Uterus (tissue), 4 donors: ENCODE measurements around the gene PCMT1. TPM values are rescaled to one million over a fixed set of nuclear protein-coding genes. Genes with fewer than 3 reads are reported as not detected.

Experiments used
- DNase-seq, 2 donors: peaks; one replicate each; pipeline ENCODE4 v3.0.0-alpha.2; 2019 to 2020
- H3K27ac ChIP-seq, 2 donors: fragments of 200-600 bp; sonication (generic); 1 replicate in 1 of 2; 2 replicates in 1 of 2; pipeline ENCODE4 v1.5.1; 2016 to 2018
- H3K27me3 ChIP-seq, 2 donors: fragments of 200-600 bp; sonication (generic); one replicate each; pipeline ENCODE4 v1.5.1; 2018 to 2019; ENCODE audit warnings: control low read depth in 1 of 2
- H3K36me3 ChIP-seq, 2 donors: fragments of 200-600 bp; sonication (generic); one replicate each; pipeline ENCODE4 v1.5.1; 2019; ENCODE audit warnings: control low read depth in 1 of 2
- H3K4me1 ChIP-seq, 2 donors: fragments of 200-600 bp; sonication (generic); one replicate each; pipeline ENCODE4 v1.5.1; 2018 to 2019; ENCODE audit warnings: control low read depth in 1 of 2
- H3K4me3 ChIP-seq, 2 donors: fragments of 200-600 bp; sonication (generic); 1 replicate in 1 of 2; 2 replicates in 1 of 2; pipeline ENCODE4 v1.5.1; 2018 to 2019; ENCODE audit warnings: mild to moderate bottlenecking in 1 of 2
- H3K9me3 ChIP-seq, 2 donors: fragments of 200-600 bp; sonication (generic); one replicate each; pipeline ENCODE4 v1.5.1; 2019; ENCODE audit warnings: control low read depth in 1 of 2
- POLR2A ChIP-seq, 2 donors: fragments of 450-650 bp; IDR thresholded peaks; one replicate each; pipeline ENCODE4 v1.6.1; 2016; ENCODE audit warnings: antibody characterized with exemption in 2 of 2, mild to moderate bottlenecking in 1 of 2, moderate library complexity in 1 of 2
- intact Hi-C: fragments of 100-400 bp; cut with DNase I; formaldehyde crosslinking; loops from one replicate; pipeline ENCODE4 v1.15.1; 2023; ENCODE audit warnings: low total_unique reads
- total RNA-seq, 4 donors: library from RNA; depleted of rRNA in 3 of 4; stranded (reverse); fragments of >200 nt in 3 of 4; gene quantifications; one replicate each; pipeline versions ENCODE4 v1.1.0 to v1.2.4, GENCODE V29; 2014 to 2023
- TF ChIP-seq, protein P1 (sequence below), 4 experiments: fragments of 200-600 bp in 2 of 4; fragments of 450-650 bp in 2 of 4; sonication (generic) in 2 of 4; IDR thresholded peaks; one replicate each; pipeline ENCODE4 v1.5.1; 2016 to 2019; ENCODE audit warnings: antibody characterized with exemption in 4 of 4, mild to moderate bottlenecking in 2 of 4, moderate library complexity in 1 of 4
- donor health status: DM: yes; HTN: yes; CAD: no.

PCMT1 gene
- 100 to 1,000 TPM in 2 of 4 donors, 10 to 100 TPM in 2; 34.4 to 147 (median 88.6) TPM for total RNA-seq

DNA sequence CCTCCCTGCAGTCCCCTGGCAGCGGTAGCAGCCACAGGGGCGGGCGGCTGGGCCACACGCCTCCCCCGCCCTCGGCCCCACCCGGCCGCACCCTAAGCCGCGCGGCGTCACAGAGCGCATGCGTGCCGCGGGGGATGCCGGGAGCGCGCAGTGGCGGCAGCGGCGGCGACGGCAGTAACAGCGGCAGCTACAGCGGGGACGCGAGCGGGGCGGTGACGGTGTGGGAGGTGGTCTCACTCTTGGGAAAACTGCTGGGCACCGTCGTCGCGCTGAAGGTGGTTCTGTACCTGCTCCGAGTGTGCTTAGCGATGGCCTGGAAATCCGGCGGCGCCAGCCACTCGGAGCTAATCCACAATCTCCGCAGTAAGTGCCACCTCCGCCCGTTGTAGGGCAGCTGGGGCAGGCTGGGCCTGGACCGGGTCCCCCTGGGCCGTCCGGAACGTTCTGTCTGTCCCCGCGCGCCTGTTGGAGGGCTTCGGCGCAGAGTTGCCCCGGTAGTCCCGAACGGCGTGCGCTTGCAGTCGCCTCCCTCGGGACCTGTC lies at the start of gene PCMT1:
PCMT1 (plus strand) TSS at position 148 of the 542 bp plus-strand sequence; CDS start at position 309, 161 bp downstream.
- no peaks in the 10 kb centered on the region for H3K36me3 ChIP-seq
- DNase-seq, result peak; percentile 84 to 89
- intact Hi-C loops, result no loop called here
- peak within 1 kb of the TSS; percentile 91 to 99 for H3K4me3 ChIP-seq
- TF ChIP-seq POLR2A (IDR thresholded peaks at IDR 0.05), result peak; percentile 24 to 77
- TF ChIP-seq, protein P1, sequence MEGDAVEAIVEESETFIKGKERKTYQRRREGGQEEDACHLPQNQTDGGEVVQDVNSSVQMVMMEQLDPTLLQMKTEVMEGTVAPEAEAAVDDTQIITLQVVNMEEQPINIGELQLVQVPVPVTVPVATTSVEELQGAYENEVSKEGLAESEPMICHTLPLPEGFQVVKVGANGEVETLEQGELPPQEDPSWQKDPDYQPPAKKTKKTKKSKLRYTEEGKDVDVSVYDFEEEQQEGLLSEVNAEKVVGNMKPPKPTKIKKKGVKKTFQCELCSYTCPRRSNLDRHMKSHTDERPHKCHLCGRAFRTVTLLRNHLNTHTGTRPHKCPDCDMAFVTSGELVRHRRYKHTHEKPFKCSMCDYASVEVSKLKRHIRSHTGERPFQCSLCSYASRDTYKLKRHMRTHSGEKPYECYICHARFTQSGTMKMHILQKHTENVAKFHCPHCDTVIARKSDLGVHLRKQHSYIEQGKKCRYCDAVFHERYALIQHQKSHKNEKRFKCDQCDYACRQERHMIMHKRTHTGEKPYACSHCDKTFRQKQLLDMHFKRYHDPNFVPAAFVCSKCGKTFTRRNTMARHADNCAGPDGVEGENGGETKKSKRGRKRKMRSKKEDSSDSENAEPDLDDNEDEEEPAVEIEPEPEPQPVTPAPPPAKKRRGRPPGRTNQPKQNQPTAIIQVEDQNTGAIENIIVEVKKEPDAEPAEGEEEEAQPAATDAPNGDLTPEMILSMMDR (IDR thresholded peaks at IDR 0.05), result no peak
- H3K27ac ChIP-seq, result peak within 1 kb of the TSS; percentile 86 to 89
- no peaks in the 10 kb centered on the region for H3K9me3 ChIP-seq
- H3K27me3 ChIP-seq, result no peaks in the 10 kb centered on the region
- H3K4me1 ChIP-seq, result peaks cover 7 to 10% of the 10 kb centered on the region in 2 donors

DNA sequence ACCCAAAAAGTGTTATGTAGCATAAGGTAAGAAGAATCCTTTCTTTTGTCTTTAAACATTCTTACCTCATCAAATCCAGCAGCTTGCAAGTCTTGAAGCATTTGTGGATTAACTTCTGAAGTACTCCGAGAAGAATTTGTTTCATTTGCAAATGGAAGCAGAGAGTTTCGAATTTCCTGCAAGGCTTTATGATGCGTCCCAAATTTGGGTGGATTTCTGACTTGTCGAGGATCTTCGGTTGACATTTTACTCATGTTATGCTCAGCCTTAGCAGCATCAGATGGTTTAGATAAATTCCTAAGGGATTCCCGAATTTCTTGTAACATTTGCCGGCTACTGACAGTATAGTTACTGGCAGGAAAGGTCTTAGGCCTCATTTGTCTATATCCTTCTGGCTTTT lies 47.8 kb upstream of the PCMT1 start:
- peaks cover 0 to 3% of the 10 kb centered on the region in 2 donors for H3K4me1 ChIP-seq
- intact Hi-C loops, result no loop called here

DNA sequence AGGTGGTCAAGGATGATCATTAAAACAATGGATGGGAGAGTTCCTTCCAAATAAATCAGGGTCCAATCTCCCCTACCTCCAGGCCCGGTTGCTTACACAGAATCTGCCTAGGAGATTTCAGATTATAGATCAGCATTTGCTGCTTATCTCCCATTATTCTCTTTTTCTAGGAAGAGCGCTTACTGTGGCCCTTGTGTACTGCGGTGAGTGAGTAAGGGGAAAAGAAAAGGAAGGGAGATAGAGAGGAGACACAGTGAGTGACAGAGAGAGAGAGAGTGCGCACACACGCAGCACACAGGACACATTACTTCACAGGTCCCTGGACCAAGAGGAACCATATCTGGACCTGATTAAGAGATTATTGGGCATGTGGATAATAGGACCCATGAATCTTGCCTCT lies 37.8 kb upstream of the PCMT1 start:
- intact Hi-C loops, result no loop called here
- TF ChIP-seq, protein P1 (IDR thresholded peaks at IDR 0.05), result no peak
- no peak for TF ChIP-seq POLR2A (IDR thresholded peaks at IDR 0.05)
- no peak for DNase-seq

More for the DNA sequence above, 47.8 kb upstream of the PCMT1 start:
- TF ChIP-seq, protein P1 (IDR thresholded peaks at IDR 0.05), result no peak
- no peak for TF ChIP-seq POLR2A (IDR thresholded peaks at IDR 0.05)
- no peak for DNase-seq
- H3K36me3 ChIP-seq, result no peaks in the 10 kb centered on the region
- no peak overlapping the region for H3K4me3 ChIP-seq
- H3K27me3 ChIP-seq, result no peaks in the 10 kb centered on the region
- H3K9me3 ChIP-seq, result no peaks in the 10 kb centered on the region
- no peak overlapping the region for H3K27ac ChIP-seq

DNA sequence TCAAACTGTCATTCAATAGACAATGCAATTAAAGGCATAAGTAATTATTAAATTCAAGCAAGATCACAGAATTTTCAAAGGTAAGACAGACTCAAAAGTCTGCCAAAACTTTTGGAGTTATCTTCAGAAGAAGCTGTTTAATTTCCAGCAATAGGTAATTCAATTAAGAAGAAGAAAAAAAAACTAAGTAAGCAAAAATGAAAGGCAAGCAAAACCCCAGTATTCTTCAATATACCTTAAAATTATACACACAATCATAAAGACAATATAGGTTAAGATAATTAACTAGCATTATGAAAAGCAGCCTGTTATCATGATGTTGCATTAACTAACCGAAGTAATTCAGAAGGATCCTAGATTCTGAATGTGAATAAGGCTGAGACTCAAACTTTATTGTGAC lies 35.1 kb upstream of the PCMT1 start:
- no peak overlapping the region for H3K27ac ChIP-seq
- intact Hi-C loops, result no loop called here
- no peak overlapping the region for H3K4me3 ChIP-seq
- H3K27me3 ChIP-seq, result no peaks in the 10 kb centered on the region
- no peaks in the 10 kb centered on the region for H3K9me3 ChIP-seq
- H3K4me1 ChIP-seq, result no peaks in the 10 kb centered on the region
- no peak for DNase-seq
- H3K36me3 ChIP-seq, result no peaks in the 10 kb centered on the region
- TF ChIP-seq POLR2A (IDR thresholded peaks at IDR 0.05), result no peak
- TF ChIP-seq, protein P1 (IDR thresholded peaks at IDR 0.05), result no peak

More for the DNA sequence above, 37.8 kb upstream of the PCMT1 start:
- Histone ChIP-seq H3K27me3 (no peaks in the 10 kb centered on the region), H3K9me3 (no peaks in the 10 kb centered on the region), H3K27ac (no peak overlapping the region), H3K4me3 (no peak overlapping the region), H3K4me1 (no peaks in the 10 kb centered on the region), H3K36me3 (no peaks in the 10 kb centered on the region)

DNA sequence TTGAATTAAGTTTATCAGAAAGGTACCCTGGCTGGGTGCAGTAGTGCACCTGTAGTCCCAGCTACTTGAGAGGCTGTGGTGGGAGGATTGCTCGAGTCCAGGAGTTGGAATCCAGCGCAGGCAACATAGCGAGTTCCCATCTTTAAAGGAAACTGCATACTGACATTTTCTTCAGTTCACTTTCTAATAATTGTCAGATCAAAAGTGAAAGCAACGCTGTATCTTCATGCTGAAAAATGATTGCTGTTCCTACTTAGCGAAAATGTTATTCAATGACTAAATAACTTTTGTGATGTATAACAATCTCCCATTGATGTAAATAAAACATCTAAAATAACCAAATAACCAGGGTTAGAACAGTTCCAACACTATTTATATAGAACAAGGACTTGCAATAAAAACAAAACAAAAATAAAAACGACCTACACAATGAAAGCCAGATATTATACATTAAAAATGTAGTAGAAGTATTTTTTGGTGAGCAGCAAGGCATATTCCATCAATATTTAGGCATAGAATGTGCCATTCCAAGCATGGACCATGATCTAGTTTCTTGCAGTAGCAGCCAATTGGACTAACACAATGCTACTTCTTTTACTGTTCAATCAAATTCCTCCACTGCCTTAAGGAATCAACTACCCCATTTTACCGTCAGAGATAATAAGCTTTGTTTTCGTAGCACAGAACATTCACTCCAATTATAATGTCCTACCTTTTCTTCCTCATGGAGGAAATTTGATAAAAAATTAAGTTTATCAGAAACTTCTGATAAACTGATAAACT lies 33.2 kb upstream of the PCMT1 start:
- no peaks in the 10 kb centered on the region for H3K4me1 ChIP-seq

More for the DNA sequence above, 33.2 kb upstream of the PCMT1 start:
- no peak for DNase-seq
- Histone ChIP-seq H3K36me3 (no peaks in the 10 kb centered on the region), H3K4me3 (peak overlapping the region in 1 of 2 donors; percentile 76), H3K27me3 (no peaks in the 10 kb centered on the region), H3K27ac (peak overlapping the region in 1 of 2 donors; percentile 99), H3K9me3 (no peaks in the 10 kb centered on the region)
- intact Hi-C loops, result no loop called here
- TF ChIP-seq, protein P1 (IDR thresholded peaks at IDR 0.05), result no peak
- no peak for TF ChIP-seq POLR2A (IDR thresholded peaks at IDR 0.05)
